ENCODE results near the gene CLEC6A. TPM values are rescaled to one million over a fixed set of nuclear protein-coding genes. Genes with fewer than 3 reads are reported as not detected.

CLEC6A gene
- total and polyA plus RNA-seq, 7 donors: not detected

DNA sequence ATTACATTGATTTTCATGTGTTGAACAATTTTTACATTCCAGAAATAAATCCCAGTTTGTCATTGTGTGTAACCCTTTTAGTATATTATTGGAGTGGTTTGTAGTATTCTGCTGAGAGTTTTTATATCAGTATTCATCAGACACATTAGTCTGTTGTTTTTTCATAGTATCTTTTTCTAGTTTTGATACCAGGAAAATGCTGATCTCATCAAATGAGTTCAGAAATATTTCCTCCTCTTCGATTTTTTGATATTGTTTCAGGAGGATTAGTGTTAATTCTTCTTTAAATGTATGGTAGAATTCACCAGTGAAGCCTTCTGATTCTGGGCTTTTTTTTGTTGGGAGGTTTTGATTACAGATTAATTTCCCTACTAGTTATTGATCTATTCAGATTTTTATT lies 15.3 kb downstream of the CLEC6A start:
- Histone ChIP-seq H3K27me3 (ENCODE audit: insufficient read depth in 3 of 3, low read length in 2 of 3) (no peaks in the 10 kb centered on the region), H3K36me3 (ENCODE audit: insufficient read depth in 1 of 2, low read depth in 1 of 2) (no peaks in the 10 kb centered on the region), H3K4me3 (no peak overlapping the region), H3K27ac (no peak overlapping the region), H3K4me1 (no peaks in the 10 kb centered on the region), H3K9me3 (no peaks in the 10 kb centered on the region)
- 61 to 78% (median 63%) methylated on average over 1 of the region's 1 CpG for WGBS, 3 donors
- ATAC-seq (no peak), DNase-seq (no peak)
- TF ChIP-seq, protein P1, sequence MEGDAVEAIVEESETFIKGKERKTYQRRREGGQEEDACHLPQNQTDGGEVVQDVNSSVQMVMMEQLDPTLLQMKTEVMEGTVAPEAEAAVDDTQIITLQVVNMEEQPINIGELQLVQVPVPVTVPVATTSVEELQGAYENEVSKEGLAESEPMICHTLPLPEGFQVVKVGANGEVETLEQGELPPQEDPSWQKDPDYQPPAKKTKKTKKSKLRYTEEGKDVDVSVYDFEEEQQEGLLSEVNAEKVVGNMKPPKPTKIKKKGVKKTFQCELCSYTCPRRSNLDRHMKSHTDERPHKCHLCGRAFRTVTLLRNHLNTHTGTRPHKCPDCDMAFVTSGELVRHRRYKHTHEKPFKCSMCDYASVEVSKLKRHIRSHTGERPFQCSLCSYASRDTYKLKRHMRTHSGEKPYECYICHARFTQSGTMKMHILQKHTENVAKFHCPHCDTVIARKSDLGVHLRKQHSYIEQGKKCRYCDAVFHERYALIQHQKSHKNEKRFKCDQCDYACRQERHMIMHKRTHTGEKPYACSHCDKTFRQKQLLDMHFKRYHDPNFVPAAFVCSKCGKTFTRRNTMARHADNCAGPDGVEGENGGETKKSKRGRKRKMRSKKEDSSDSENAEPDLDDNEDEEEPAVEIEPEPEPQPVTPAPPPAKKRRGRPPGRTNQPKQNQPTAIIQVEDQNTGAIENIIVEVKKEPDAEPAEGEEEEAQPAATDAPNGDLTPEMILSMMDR (IDR thresholded peaks at IDR 0.05): no peak
- intact Hi-C loops (cut with DNase I): no loop called here

DNA sequence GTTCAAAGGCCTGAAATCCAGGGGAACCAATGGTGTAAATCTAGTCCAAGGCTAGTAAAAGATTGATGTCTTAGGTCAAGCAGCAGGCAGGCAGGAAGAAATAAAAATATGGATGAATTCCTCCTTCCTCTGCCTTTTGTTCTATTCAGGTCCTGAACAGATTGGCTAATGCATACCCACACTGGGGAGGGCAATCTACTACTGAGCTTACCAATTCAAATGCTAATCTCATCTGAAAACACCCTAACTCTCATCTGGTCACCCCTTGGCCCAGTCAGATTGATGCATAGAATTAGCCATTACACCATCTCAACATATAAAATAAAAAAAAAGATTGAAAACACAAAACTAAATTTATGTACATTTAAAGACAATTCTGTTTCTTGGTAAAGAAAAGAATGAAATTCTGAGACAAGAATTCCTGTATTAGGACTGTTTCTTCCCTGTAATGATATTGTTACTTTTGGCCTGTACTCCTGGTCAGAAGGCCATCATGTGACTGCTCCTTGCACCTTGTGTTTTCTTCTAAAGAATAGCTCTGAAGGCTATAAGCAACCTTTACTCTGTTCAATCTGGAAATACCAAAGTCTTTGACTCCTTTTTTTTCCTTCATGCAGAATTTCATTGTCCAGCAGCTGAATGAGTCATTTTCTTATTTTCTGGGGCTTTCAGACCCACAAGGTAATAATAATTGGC lies 19.9 kb downstream of the CLEC6A start:
- intact Hi-C loops (cut with DNase I): no loop called here
- H3K4me3 ChIP-seq: no peak overlapping the region
- H3K27me3 ChIP-seq (ENCODE audit: insufficient read depth in 3 of 3, low read length in 2 of 3): peaks cover 0 to 3% (median 0%) of the 10 kb centered on the region in 3 donors
- H3K9me3 ChIP-seq: no peaks in the 10 kb centered on the region
- H3K27ac ChIP-seq: no peak overlapping the region
- TF ChIP-seq, protein P1 (IDR thresholded peaks at IDR 0.05): no peak
- H3K36me3 ChIP-seq (ENCODE audit: insufficient read depth in 1 of 2, low read depth in 1 of 2): no peaks in the 10 kb centered on the region
- no peak for DNase-seq
- H3K4me1 ChIP-seq: no peaks in the 10 kb centered on the region
- ATAC-seq: no peak

- intact Hi-C loops (cut with DNase I): no loop called here
- no peak for DNase-seq
- Histone ChIP-seq H3K27me3 (ENCODE audit: insufficient read depth in 3 of 3, low read length in 2 of 3) (peaks cover 0 to 3% (median 0%) of the 10 kb centered on the region in 3 donors), H3K9me3 (no peaks in the 10 kb centered on the region), H3K27ac (no peak overlapping the region), H3K4me1 (no peaks in the 10 kb centered on the region), H3K4me3 (no peak overlapping the region), H3K36me3 (ENCODE audit: insufficient read depth in 1 of 2, low read depth in 1 of 2) (no peaks in the 10 kb centered on the region)
- 72 to 90% (median 82%) methylated on average over 2 of the region's 2 CpGs for WGBS, 3 donors
- TF ChIP-seq, protein P1 (IDR thresholded peaks at IDR 0.05): no peak
- no peak for ATAC-seq
Observed at GRCh38 chr12:8482571-8483061, 26.9 kb downstream of the CLEC6A start.

- ATAC-seq (no peak), DNase-seq (no peak)
- H3K27ac ChIP-seq: no peak overlapping the region
- H3K4me3 ChIP-seq: no peak overlapping the region
- H3K4me1 ChIP-seq: no peaks in the 10 kb centered on the region
- no peaks in the 10 kb centered on the region for H3K9me3 ChIP-seq
- no peaks in the 10 kb centered on the region for H3K36me3 ChIP-seq (ENCODE audit: insufficient read depth in 1 of 2, low read depth in 1 of 2)
- TF ChIP-seq, protein P1 (IDR thresholded peaks at IDR 0.05): no peak
- intact Hi-C loops (cut with DNase I): no loop called here
- H3K27me3 ChIP-seq (ENCODE audit: insufficient read depth in 3 of 3, low read length in 2 of 3): no peaks in the 10 kb centered on the region
Observed at GRCh38 chr12:8483079-8483478, 27.3 kb downstream of the CLEC6A start.

Data from psoas muscle (tissue), 8 donors.